GM12872 (cell line): ENCODE results near the gene HOATZ.

Source experiments
- CTCF ChIP-seq: IDR thresholded peaks from 3 replicates; pipeline ENCODE4 v1.5.1; 2011; ENCODE audit warnings: low read depth, mild to moderate bottlenecking, low read length, moderate library complexity; ENCODE audit not compliant: insufficient read depth

HOATZ gene

GRCh38 chr11:111550258-111550657, 35.7 kb downstream of the HOATZ start:
- TF ChIP-seq CTCF, result no peak

DNA sequence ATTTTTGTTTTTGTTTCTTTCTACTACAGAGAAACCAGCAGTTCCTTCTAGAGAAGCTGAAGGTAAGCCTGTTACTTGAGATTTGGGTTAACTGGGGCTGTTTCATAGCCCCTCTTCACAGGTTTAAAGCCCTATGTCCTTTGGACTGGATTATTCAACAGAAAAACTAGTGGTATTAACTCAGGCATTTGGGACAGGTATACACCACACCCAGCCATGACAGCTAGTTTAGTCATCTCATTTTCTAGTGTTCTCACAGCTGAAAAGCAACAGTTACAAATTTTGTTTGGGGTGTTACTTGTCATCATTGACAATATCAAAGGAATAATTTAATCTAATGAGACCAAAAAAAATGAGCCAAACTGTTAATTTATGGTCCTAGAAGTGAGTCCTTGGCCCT, 40.0 kb downstream of the HOATZ start:
- no peak for TF ChIP-seq CTCF

DNA sequence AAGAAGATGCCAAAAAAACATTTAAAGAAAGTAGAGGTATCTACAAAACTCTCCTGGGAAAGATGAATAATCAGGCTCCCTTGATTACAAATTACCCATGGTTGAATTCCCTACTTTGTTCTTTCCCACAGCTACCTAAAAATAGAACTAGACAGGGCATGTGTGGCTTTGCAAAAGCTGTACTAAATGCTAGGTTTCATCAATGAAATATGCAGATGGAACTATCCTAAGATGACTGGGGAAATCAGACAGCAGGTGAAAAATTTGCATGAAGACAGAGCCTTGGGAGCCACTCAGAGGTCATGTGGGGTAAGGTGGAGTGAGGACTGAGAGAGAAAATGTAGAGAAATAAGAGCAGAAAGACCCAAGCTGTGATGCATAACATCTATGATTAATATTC, 40.7 kb downstream of the HOATZ start:
- no peak for TF ChIP-seq CTCF

DNA sequence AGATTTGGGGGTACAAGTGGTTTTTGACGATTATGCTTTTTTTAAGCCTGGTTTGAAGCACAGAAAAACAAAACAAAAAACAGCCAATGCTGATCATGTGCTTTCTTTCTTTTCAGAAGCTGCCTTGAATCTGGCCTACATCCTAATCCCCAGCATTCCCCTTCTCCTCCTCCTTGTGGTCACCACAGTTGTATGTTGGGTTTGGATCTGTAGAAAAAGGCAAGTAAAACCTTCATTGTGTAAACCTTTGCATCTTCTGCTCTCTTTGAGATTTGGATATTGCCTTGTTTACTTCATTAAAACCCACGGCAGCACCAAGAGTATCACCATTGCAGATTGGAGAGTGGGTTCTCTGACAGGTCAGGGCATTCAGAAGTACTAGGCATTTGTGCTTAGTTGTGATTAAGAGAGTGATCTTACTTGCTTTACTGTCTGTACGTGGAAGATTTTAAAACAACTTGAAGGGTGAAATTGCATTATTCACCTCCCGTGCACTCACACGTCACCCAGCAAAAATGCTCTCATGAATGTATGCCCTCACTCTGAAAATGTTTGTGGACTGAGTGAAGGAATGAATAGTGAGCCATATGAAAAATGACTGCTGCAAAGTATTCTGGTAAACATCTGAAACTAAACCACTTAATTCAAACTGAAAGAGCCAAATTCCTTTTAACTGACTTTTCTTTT, 43.0 kb downstream of the HOATZ start:
- TF ChIP-seq CTCF, result no peak

GRCh38 chr11:111559800-111560464, 45.4 kb downstream of the HOATZ start:
- TF ChIP-seq CTCF, result no peak

DNA sequence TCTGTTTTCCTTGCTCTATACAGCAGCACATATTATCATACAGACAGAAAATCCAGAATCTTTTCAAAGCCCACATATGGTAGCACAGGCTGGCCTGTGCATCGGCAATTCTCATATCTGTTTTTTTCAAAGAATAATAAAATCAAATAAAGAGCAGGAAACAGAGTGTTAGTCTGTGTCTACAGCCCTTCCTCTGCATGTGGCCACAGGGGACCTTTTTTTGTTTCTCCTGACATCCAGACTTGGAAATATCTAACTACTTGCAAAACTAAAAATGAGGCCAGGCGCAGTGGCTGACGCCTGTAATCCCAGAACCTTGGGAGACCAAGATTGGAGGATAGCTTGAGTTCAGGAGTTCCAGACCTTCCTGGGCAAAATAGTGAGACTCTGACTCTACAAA, 46.2 kb downstream of the HOATZ start:
- TF ChIP-seq CTCF, result no peak

- TF ChIP-seq CTCF, result no peak
Measured at GRCh38 chr11:111561306-111561705, 46.7 kb downstream of the HOATZ start.
